Esophagus squamous epithelium (tissue), 5 donors: ENCODE data around the gene EXOC3L4. TPM values are rescaled to one million over a fixed set of nuclear protein-coding genes. Genes with fewer than 3 reads are reported as not detected.
"Not testable (repeated sequence)": the region's sequence is repeated elsewhere in the genome, so short reads cannot be mapped to it uniquely, and the experiment has no call there.

ENCODE experiments used
- DNase-seq: peaks from one replicate; lab custom pipeline; 2025; lab: John Stamatoyannopoulos, UW
- H3K27ac ChIP-seq, 4 donors: fragments of 200-600 bp; sonication (generic); one replicate each; pipeline ENCODE4 v1.5.1; 2016 to 2019; ENCODE audit warnings: mild to moderate bottlenecking in 1 of 4
- H3K27me3 ChIP-seq, 4 donors: fragments of 200-600 bp; sonication (generic); 1 replicate in 3 of 4; 2 replicates in 1 of 4; pipeline versions ENCODE4 v1.5.1 to v1.6.0; 2017 to 2021; ENCODE audit warnings: antibody characterized with exemption in 1 of 4
- H3K36me3 ChIP-seq, 3 donors: fragments of 200-600 bp; sonication (generic); one replicate each; pipeline ENCODE4 v1.5.1; 2016 to 2019
- H3K4me1 ChIP-seq, 3 donors: fragments of 200-600 bp; sonication (generic); one replicate each; pipeline ENCODE4 v1.5.1; 2017 to 2019
- H3K4me3 ChIP-seq, 4 donors: fragments of 200-600 bp; sonication (generic); 1 replicate in 3 of 4; 2 replicates in 1 of 4; pipeline ENCODE4 v1.5.1; 2016 to 2019; ENCODE audit warnings: mild to moderate bottlenecking in 2 of 4, moderate library complexity in 1 of 4
- H3K9me3 ChIP-seq, 3 donors: fragments of 200-600 bp; sonication (generic); one replicate each; pipeline ENCODE4 v1.5.1; 2016 to 2019
- POLR2A ChIP-seq, 4 donors: fragments of 450-650 bp; IDR thresholded peaks; one replicate each; pipeline ENCODE4 v1.6.1; 2017; ENCODE audit warnings: antibody characterized with exemption in 4 of 4, mild to moderate bottlenecking in 4 of 4, moderate library complexity in 3 of 4
- WGBS, 2 donors: methylation state at CpG; one replicate each; pipeline ENCODE4 v1.1.5; 2018; 5-methylcytosine and 5-hydroxymethylcytosine counted together
- intact Hi-C: fragments of 100-400 bp; cut with DNase I; formaldehyde crosslinking; loops from one replicate; pipeline ENCODE4 v1.15.0; 2022
- total RNA-seq, 4 donors: library from RNA; depleted of rRNA; stranded (reverse); fragments of >200 nt; gene quantifications; one replicate each; pipeline ENCODE4 v1.1.0, GENCODE V29; 2016
- TF ChIP-seq, protein P1 (sequence below), 6 experiments: fragments of 450-650 bp in 4 of 6; fragments of 200-600 bp in 2 of 6; sonication (generic) in 2 of 6; IDR thresholded peaks; one replicate each; pipeline ENCODE4 v1.5.1; 2016 to 2019; ENCODE audit warnings: antibody characterized with exemption in 6 of 6, mild to moderate bottlenecking in 4 of 6, moderate library complexity in 4 of 6
- donor health status: DM: yes; HTN: yes; CAD: no.

Gene EXOC3L4
- total RNA-seq = under 1 TPM in 1 of 4 donors, not detected in 3; 1.00 TPM

DNA sequence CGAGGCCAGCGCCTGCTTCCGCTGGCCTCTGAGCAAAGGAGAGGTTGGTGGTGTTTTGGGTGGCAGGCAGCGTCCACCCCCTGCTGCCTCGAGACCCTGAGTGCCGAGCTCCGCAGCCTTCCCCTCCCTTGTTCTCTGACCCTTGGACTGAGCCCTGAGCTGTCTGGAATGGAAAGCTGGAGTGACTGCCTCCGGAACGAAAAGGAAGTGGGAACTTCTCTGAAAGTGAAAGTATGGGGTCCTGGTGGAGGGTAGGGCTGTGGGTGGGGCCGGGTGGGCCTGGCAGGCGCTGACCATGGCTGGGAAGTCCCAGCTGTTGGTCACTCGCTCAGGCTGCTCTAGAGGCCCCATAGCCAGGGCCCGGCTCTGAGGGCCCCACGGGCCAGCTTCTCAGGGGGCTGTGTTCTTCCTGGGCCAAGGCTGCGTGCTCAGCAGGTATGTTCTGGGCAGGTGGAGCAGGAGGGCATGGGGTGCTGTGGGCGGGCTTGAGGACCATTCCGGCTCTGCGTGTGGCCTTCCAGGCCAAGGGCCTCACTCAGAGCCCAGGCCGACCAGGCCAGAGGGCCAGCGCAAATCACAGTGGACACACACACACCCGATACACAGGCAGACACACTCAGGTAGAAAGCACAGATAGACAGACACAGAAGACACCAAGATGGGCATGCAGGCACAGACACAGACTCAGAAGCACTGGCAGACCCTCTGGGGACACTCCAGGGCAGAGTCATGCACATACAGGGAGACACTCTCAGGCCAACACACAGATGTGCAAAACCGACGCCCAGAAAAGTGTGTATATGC is at the start of gene EXOC3L4:
EXOC3L4 (plus strand) TSS at position 320 of the 804 bp plus-strand sequence. CDS start 5,495 bp downstream, outside the sequence.
- H3K9me3 ChIP-seq = no peaks in the 10 kb centered on the region
- TF ChIP-seq, protein P1, sequence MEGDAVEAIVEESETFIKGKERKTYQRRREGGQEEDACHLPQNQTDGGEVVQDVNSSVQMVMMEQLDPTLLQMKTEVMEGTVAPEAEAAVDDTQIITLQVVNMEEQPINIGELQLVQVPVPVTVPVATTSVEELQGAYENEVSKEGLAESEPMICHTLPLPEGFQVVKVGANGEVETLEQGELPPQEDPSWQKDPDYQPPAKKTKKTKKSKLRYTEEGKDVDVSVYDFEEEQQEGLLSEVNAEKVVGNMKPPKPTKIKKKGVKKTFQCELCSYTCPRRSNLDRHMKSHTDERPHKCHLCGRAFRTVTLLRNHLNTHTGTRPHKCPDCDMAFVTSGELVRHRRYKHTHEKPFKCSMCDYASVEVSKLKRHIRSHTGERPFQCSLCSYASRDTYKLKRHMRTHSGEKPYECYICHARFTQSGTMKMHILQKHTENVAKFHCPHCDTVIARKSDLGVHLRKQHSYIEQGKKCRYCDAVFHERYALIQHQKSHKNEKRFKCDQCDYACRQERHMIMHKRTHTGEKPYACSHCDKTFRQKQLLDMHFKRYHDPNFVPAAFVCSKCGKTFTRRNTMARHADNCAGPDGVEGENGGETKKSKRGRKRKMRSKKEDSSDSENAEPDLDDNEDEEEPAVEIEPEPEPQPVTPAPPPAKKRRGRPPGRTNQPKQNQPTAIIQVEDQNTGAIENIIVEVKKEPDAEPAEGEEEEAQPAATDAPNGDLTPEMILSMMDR (IDR thresholded peaks at IDR 0.05) = no peak
- no peak for TF ChIP-seq POLR2A (IDR thresholded peaks at IDR 0.05)
- no peaks in the 10 kb centered on the region for H3K36me3 ChIP-seq
- peak within 1 kb of the TSS; percentile 22 to 82 (median 71) for H3K27ac ChIP-seq
- H3K4me1 ChIP-seq = peaks cover 15 to 43% (median 34%) of the 10 kb centered on the region in 3 donors
- 73 to 96% methylated on average over 2 to 5 of the region's 23 CpGs for WGBS, 2 donors
- DNase-seq = no peak
- intact Hi-C loops = no loop called here
- H3K27me3 ChIP-seq = peaks cover 0 to 32% (median 0%) of the 10 kb centered on the region in 4 donors
- H3K4me3 ChIP-seq = peak within 1 kb of the TSS in 2 of 4 donors; percentile 9 to 49

DNA sequence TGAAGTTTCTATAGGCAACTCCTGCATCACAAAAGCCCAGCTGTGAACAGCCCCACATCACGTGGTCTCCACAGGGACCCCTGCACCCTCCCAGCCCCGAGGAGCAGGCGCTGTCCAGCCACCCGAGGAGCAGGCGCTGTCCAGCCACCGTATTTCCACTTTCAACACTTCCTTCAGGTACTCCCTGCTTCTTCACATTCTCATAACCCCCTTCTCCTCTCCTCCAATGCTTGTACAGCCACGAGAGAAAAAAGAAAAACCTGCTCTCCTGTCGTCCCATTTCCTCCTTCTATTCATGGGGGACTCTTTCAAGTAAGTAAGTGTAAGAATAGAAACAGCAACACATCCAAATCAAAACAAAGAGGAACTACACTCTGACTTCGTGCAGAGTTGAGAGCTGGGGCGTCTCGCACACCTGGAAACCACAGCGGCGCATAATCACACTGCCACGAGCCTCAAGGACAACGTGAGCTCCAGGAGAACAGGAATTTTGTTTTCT is 49.1 kb upstream of the EXOC3L4 start:
- H3K36me3 ChIP-seq = peaks cover 0 to 28% (median 0%) of the 10 kb centered on the region in 3 donors
- no peak overlapping the region for H3K27ac ChIP-seq

DNA sequence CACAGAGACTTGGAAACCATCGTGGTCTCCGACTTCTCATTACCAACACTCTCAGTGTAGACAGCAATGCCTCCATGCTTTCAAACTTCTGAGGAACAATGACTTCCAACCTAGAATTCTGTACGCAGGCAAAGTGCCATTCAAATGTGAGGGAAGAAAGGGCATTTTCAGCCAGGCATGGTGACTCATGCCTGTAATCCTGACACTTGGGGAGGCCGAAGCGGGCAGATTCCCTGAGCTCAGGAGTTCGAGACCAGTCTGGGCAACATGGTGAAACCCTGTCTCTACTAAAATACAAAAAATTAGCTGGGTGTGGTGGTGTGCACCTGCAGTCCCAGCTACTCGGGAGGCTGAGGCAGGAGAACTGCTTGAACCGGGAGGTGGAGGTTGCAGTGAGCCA is 47.1 kb upstream of the EXOC3L4 start:
- WGBS, 2 donors = 76 to 82% methylated on average over 8 of the region's 8 CpGs
- not testable (repeated sequence) for DNase-seq

More for the DNA sequence above, 49.1 kb upstream of the EXOC3L4 start:
- 35 to 45% methylated on average over 15 of the region's 15 CpGs for WGBS, 2 donors
- DNase-seq = no peak
- intact Hi-C loops = no loop called here
- Histone ChIP-seq H3K9me3 (no peaks in the 10 kb centered on the region), H3K4me1 (peaks cover 11 to 53% (median 18%) of the 10 kb centered on the region in 3 donors), H3K27me3 (no peaks in the 10 kb centered on the region), H3K4me3 (no peak overlapping the region)
- no peak for TF ChIP-seq POLR2A (IDR thresholded peaks at IDR 0.05)

DNA sequence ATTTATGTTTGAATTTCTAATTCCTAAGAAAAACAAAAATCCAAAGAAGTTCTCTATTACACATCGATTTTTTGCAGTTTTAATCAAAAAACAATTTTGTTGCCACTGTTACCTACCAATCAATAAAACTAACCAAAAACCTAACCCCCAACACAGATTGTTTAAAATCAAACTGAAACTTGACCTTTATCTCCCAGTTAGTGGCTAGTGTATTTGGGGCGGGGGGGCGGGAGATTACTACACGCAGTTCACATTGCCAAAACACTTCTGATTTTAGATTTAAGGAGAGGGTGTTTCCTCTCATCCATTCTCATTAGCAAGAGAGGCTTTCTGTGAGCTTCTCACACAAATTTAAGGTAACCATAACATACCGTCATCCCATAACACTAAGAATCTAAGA is 43.6 kb upstream of the EXOC3L4 start:
- Histone ChIP-seq H3K9me3 (no peaks in the 10 kb centered on the region), H3K27ac (no peak overlapping the region), H3K36me3 (peaks cover 0 to 7% (median 0%) of the 10 kb centered on the region in 3 donors), H3K27me3 (no peaks in the 10 kb centered on the region), H3K4me3 (no peak overlapping the region), H3K4me1 (peaks cover 12 to 71% (median 20%) of the 10 kb centered on the region in 3 donors)
- DNase-seq = no peak
- 78 to 85% methylated on average over 5 of the region's 5 CpGs for WGBS, 2 donors
- intact Hi-C loops = no loop called here
- TF ChIP-seq, protein P1 (IDR thresholded peaks at IDR 0.05) = no peak
- no peak for TF ChIP-seq POLR2A (IDR thresholded peaks at IDR 0.05)

More for the DNA sequence above, 47.1 kb upstream of the EXOC3L4 start:
- Histone ChIP-seq H3K36me3 (peaks cover 0 to 14% (median 0%) of the 10 kb centered on the region in 3 donors), H3K4me1 (peaks cover 11 to 70% (median 26%) of the 10 kb centered on the region in 3 donors)
- H3K27me3 ChIP-seq, H3K9me3 ChIP-seq, H3K27ac ChIP-seq, intact Hi-C loops, H3K4me3 ChIP-seq: not testable (repeated sequence)

DNA sequence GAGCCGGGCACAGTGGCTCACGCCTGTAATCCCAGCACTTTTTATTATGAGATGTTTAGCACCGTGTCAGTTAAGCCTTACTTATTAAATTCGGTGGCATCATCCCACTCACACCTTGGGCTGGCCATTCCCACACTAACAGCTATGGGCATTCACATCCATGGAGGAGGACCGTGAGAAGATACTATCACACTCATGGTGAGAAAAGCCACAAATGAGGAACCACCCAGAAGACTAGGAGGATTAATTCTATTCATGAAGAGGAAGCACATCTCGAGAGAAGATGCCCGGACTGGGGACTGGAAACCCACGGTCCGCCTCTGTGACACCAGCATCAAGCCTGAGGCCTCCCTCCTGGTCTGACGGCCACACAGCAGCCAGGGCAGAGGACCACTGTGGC is 42.1 kb upstream of the EXOC3L4 start:
- TF ChIP-seq, protein P1 (IDR thresholded peaks at IDR 0.05) = no peak
- TF ChIP-seq POLR2A (IDR thresholded peaks at IDR 0.05) = no peak
- Histone ChIP-seq H3K4me3 (no peak overlapping the region), H3K9me3 (no peaks in the 10 kb centered on the region), H3K36me3 (peaks cover 0 to 6% (median 0%) of the 10 kb centered on the region in 3 donors), H3K27me3 (no peaks in the 10 kb centered on the region), H3K4me1 (peaks cover 12 to 65% (median 17%) of the 10 kb centered on the region in 3 donors), H3K27ac (no peak overlapping the region)
- intact Hi-C loops = no loop called here
- DNase-seq = no peak
- WGBS, 2 donors = 58 to 85% methylated on average over 9 to 10 of the region's 10 CpGs

DNA sequence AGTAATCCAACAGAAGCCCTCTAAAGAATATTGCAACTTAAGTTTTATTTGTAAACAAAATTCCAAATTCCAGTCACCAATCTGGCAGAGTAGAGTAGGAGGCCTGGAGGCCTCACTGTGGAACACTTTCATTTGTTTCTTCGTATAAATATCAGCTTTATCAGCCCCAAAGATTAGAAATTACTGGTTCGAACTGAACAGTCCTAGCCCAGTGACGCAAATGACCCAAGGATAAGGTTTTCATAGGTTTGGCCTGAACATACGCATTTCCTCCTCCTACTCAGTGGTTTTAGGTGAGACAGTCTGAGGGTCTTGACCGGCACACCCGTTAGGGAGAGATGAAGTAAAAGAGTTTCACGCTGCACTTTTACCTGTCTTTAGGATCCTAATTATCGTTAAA is 38.8 kb upstream of the EXOC3L4 start:
- H3K36me3 ChIP-seq = no peaks in the 10 kb centered on the region
- H3K9me3 ChIP-seq = no peaks in the 10 kb centered on the region
- no peak for TF ChIP-seq POLR2A (IDR thresholded peaks at IDR 0.05)
- TF ChIP-seq, protein P1 (IDR thresholded peaks at IDR 0.05) = no peak
- 48 to 66% methylated on average over 8 of the region's 8 CpGs for WGBS, 2 donors
- intact Hi-C loops = no loop called here
- peak overlapping the region; percentile 69 to 86 (median 78) for H3K4me3 ChIP-seq
- peak overlapping the region; percentile 93 to 99 (median 98) for H3K27ac ChIP-seq
- peaks cover 24 to 79% (median 34%) of the 10 kb centered on the region in 3 donors for H3K4me1 ChIP-seq
- H3K27me3 ChIP-seq = no peaks in the 10 kb centered on the region
- DNase-seq = no peak
